ENCODE data around the gene SEMA7A.

The SEMA7A gene

GRCh38 chr15:74430510-74430951, 3.2 kb downstream of the SEMA7A start:
- DNase-seq (ENCODE audit: low read depth): no peak

- DNase-seq (ENCODE audit: low read depth): no peak
Observed at GRCh38 chr15:74429781-74430400, 3.9 kb downstream of the SEMA7A start.

DNA sequence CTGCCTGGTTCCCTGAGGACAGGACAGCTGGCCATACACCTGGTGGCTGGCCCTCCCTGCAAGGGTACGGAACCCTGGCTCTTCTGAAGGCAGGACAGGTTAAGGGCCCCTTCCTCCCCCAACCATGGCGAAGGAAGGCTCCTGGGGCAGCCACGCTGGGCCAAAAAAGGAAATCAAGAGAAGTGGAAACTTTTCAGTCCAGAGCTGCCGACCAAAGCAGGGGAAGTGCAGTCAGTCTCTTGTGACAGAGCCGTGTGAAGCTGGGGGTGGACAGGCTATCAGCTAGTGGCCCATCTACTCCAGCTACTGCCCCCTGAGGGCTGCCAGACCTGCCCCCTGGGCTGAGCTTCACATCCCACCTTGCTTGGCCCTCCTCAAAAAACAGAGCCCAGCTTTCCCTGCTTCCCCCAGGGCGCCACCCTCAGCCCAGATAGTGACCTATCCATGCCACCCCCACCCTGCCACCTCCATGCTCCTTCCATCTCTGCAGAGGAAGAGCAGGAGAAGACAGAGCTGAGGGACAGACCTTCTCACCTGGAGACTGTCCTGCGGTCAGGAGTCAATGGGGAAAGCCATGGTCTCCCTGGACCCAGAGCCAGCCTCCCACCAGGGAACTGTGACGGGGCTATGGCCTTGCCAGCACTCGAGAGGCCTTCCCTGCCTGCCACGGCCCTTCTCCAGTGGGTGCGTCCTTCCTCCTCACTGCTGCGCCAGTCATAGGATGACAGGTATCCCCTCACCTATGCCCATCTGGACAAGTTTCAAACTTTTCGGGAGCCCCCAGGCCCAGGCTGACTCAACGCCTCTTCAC, 4.6 kb downstream of the SEMA7A start:
- no peak for DNase-seq (ENCODE audit: low read depth)

DNA sequence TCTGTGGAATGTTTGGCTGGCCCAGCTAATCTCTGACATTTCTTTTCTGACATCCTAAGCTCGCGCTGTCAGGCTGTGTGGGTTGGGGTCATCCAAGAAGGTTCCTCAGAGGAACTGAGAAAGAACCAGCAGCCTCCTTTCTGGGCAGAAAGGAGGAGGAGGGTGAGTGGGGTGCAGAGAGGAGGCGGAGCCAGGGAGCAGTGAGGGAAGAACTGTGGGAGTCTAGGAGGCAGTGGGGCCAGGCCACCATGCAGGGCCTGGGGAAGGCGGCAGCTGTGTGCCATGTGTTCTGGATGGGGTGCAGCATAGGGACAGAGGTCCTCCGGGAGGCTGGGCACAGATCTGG, 5.3 kb downstream of the SEMA7A start:
- no peak for DNase-seq (ENCODE audit: low read depth)

GRCh38 chr15:74427607-74428441, 5.9 kb downstream of the SEMA7A start:
- DNase-seq (ENCODE audit: low read depth): no peak

DNA sequence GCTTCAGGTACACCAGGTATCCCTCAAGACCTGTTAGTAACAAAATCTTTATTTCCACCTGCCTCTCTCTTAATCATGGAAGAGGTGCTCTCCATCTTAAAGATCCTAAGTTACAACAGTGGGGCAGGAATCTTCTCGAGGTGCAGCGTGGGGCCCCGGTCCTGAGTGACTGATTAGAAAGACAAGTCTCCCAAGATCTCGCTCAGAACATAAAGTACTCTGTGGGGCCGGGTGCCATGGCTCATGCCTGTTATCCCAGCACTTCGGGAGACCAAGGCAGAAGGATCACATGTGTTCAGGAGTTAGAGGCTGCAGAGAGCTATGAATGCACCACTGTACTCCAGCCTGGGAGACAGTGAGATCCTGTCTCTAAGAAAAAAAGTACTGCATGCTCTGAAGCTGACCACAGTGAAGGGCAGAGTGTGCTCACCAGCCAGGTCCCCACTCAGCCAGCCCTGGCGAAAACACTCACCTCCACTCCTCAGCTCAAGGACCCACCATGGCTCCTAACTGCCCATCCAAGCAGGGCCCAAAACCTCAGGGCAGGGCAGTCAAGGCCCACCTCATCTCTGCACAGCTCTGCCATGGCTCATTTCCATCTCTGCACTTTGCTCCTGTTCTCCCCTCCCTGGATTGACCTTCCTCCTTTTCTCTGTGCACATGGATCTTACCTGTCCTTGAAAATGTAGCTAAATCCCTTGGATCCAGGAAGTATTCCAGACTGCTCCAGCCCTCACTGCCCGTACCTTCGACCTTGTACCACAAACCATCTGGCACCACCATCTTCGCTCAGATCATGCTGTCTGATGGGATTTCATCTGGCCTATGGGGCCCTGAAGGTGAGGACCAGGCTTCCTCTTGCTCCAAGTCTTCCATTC, 7.1 kb downstream of the SEMA7A start:
- no peak for DNase-seq (ENCODE audit: low read depth)

GRCh38 chr15:74425630-74426029, 8.1 kb downstream of the SEMA7A start:
- DNase-seq (ENCODE audit: low read depth): no peak

GRCh38 chr15:74424901-74425528, 8.7 kb downstream of the SEMA7A start:
- DNase-seq (ENCODE audit: low read depth): no peak

- DNase-seq (ENCODE audit: low read depth): no peak
Observed at GRCh38 chr15:74423431-74424257, 10.1 kb downstream of the SEMA7A start.

- DNase-seq (ENCODE audit: low read depth): no peak
Observed at GRCh38 chr15:74422652-74423430, 10.9 kb downstream of the SEMA7A start.

GRCh38 chr15:74422265-74422651, 11.5 kb downstream of the SEMA7A start:
- DNase-seq (ENCODE audit: low read depth): no peak

- no peak for DNase-seq (ENCODE audit: low read depth)
Observed at GRCh38 chr15:74421302-74422245, 12.2 kb downstream of the SEMA7A start.

GRCh38 chr15:74420193-74420905, 13.4 kb downstream of the SEMA7A start:
- no peak for DNase-seq (ENCODE audit: low read depth)

- DNase-seq (ENCODE audit: low read depth): no peak
Observed at GRCh38 chr15:74419432-74419831, 14.3 kb downstream of the SEMA7A start.

DNA sequence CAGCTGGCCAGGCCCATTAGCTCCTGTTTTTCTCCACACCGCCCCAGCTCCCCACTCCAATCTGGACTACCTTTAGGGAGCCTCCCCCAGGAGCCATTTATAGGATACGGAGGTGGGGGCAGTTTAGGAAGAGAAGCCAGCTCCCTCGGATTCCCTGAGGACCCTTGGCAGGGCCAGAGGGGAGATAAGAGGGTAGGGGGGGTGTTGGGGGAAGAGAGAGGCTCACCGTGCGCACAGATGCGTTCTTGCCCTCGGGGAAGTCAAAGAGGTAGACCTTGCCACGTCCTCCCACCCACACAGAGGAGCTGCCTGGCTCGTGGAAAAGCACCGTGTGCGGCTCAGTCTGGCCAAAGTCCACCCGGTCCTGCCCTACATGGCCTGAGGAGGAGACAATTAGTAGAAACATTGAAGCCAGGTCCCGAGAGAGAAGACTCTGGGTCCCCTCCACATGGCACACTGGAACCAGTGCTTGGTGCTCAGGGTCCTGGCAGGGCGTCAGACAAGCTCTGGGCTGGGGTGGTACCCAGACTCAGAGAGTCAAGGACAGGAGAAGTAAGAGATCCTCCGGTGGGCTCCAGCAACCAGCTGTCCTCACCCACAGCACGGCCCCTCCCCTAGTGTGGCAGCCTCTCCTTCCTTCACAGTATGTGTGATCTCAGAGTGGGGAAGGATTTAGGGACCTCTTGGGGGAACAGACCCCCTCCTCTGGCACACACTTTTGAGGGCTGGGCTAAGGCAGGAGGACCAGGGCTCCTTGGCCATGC, 15.0 kb downstream of the SEMA7A start:
- no peak for DNase-seq (ENCODE audit: low read depth)

DNA sequence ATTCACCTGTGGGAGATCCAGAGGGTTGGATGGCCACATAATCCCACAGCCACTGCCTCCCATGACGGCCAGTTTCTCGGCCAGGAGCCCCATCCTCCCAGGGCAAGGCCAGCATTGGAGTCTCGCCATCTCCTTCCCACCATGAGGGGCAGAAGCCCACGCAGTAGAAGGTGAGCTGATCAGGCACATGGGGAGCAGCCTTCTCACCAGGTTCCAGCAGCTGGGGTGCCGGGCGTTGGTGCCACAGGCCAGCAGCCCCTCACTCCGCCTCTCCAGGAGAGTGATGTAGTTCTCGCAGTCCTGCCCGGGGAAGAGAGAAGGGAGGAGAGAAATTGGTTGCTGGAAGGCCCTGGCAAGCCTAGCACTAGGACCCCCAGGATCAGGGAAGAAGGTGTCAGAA, 16.1 kb downstream of the SEMA7A start:
- DNase-seq (ENCODE audit: low read depth): no peak

GRCh38 chr15:74417225-74417624, 16.5 kb downstream of the SEMA7A start:
- DNase-seq (ENCODE audit: low read depth): peak; percentile 65
